CD4-positive, alpha-beta T cell (primary cell): ENCODE measurements around the gene SLC4A7. TPM values are rescaled to one million over a fixed set of nuclear protein-coding genes. Genes with fewer than 3 reads are reported as not detected.
A peak's percentile ranks its signal among the peaks of the same experiment; 100 is the strongest.

ENCODE experiments used
- ATAC-seq: fragments of 200-7000 bp; cut with Tn5 transposase; one replicate; pipeline ENCODE4 v1.10.0; 2022; ENCODE audit warnings: mild to moderate bottlenecking; ENCODE audit not compliant: poor library complexity
- CTCF ChIA-PET: fragments of 350-600 bp; sonication (Branson Sonifier 250); formaldehyde crosslinking; loops from one replicate; lab custom pipeline; 2021; ENCODE audit warnings: antibody characterized with exemption, inconsistent platforms; lab: Charles Lee
- POLR2A ChIA-PET: fragments of 350-600 bp; sonication (Branson Sonifier 250); formaldehyde crosslinking; loops from one replicate; lab custom pipeline; 2021; ENCODE audit warnings: antibody characterized with exemption, inconsistent platforms; lab: Charles Lee
- DNase-seq, 14 experiments: peaks; one replicate each; pipeline ENCODE4 v3.0.0-alpha.2; 2013 to 2020; ENCODE audit warnings: mixed read lengths in 2 of 14
- H3K27ac ChIP-seq, 2 donors: one replicate each; pipeline versions ENCODE4 v1.5.1 to v1.7.0; 2013; ENCODE audit warnings: low read length in 2 of 2, low read depth in 1 of 2, mild to moderate bottlenecking in 1 of 2
- H3K27me3 ChIP-seq, 2 experiments: 1 replicate in 1 of 2; 2 replicates in 1 of 2; pipeline versions ENCODE4 v1.6.1 to v1.7.0; 2013; ENCODE audit warnings: low read length in 2 of 2, control low read depth in 1 of 2, mild to moderate bottlenecking in 1 of 2, moderate library complexity in 1 of 2; ENCODE audit not compliant: insufficient read depth in 2 of 2, control insufficient read depth in 1 of 2
- H3K36me3 ChIP-seq: one replicate; pipeline ENCODE4 v1.6.1; 2013; ENCODE audit warnings: low read length, control low read depth; ENCODE audit not compliant: insufficient read depth
- H3K4me1 ChIP-seq: one replicate; pipeline ENCODE4 v1.6.1; 2013; ENCODE audit warnings: low read length, control low read depth; ENCODE audit not compliant: insufficient read depth
- H3K4me3 ChIP-seq: one replicate; pipeline ENCODE4 v1.5.1; 2013; ENCODE audit warnings: mild to moderate bottlenecking, low read length, moderate library complexity
- H3K9me3 ChIP-seq, 2 experiments: 1 replicate in 1 of 2; 2 replicates in 1 of 2; pipeline versions ENCODE4 v1.6.1 to v1.7.0; 2013; ENCODE audit warnings: low read length in 2 of 2, mild to moderate bottlenecking in 2 of 2, control low read depth in 1 of 2, moderate library complexity in 1 of 2; ENCODE audit not compliant: control insufficient read depth in 1 of 2, insufficient read depth in 1 of 2
- H3K27ac Mint-ChIP-seq: one replicate; pipeline ENCODE4 v1.8.0; 2020; ENCODE audit warnings: mixed read lengths
- H3K27me3 Mint-ChIP-seq: one replicate; pipeline ENCODE4 v1.8.0; 2021; ENCODE audit warnings: mixed read lengths
- H3K36me3 Mint-ChIP-seq: one replicate; pipeline ENCODE4 v1.8.0; 2021; ENCODE audit warnings: low read depth, mixed read lengths
- H3K4me1 Mint-ChIP-seq: one replicate; pipeline ENCODE4 v1.8.0; 2021; ENCODE audit warnings: low read depth, mixed read lengths
- H3K4me3 Mint-ChIP-seq: one replicate; pipeline ENCODE4 v1.8.0; 2020; ENCODE audit warnings: mild to moderate bottlenecking, mixed read lengths
- H3K9me3 Mint-ChIP-seq: one replicate; pipeline ENCODE4 v1.8.0; 2020; ENCODE audit warnings: mixed read lengths
- intact Hi-C, 2 experiments: fragments of 100-400 bp; cut with DNase I in 1 of 2; cut with micrococcal nuclease in 1 of 2; formaldehyde crosslinking; loops; one replicate each; pipeline versions ENCODE4 v1.15.1 to v1.9.0; 2023 to 2025; cut with DNase I, micrococcal nuclease
- total RNA-seq, 174 experiments: library from RNA in 2 of 174; stranded (reverse) in 2 of 174; gene quantifications; one replicate each; pipeline ENCODE4 v1.2.3 and lab custom pipeline; 2021 to 2026
- TF ChIP-seq, protein P1 (sequence below): fragments of 200-600 bp; IDR thresholded peaks from one replicate; pipeline ENCODE4 v1.8.0; 2022; ENCODE audit warnings: antibody characterized with exemption, mild to moderate bottlenecking

Gene SLC4A7
- total RNA-seq, 2 experiments from 2014 or later, result 37.0 to 38.3 TPM

DNA sequence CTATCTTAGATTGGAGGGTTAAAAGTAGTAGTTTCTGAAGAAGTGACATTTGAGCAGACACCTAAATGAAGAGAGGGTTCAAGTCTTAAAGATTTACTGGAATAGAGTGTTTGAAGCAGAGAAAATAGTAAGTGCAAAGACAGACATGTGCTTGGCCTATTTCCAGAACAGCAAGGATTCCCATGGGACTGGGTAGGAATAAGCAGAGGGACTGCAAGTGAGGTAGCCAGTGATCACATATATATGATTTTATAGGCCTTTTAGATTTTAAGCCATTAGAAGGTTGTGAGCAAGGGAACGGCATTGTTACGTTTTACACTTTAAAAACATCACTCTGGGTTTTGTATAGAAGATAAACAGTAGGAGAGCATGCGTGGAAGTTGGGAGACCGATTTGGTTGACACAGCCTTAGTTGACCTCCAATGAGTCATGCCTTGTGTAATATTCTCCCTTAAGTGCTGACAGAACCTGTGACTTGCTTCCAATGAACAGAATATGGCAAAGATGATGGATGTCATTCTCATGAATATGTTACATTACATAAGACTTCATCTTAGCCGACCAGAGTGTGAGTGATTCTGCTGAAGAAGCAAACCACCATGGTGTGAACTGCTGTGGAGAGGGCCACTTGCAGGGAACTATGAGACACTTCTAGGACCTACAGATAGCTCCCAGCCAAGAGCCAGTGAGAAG, 37.1 kb upstream of the SLC4A7 start:
- ATAC-seq (no peak), DNase-seq (peak in 3 of 14 experiments; percentile 13 to 63 (median 47))
- no peak overlapping the region for H3K27ac Mint-ChIP-seq
- Histone ChIP-seq H3K36me3 (no peaks in the 10 kb centered on the region), H3K4me3 (no peak overlapping the region), H3K9me3 (no peaks in the 10 kb centered on the region), H3K27ac (no peak overlapping the region), H3K4me1 (no peaks in the 10 kb centered on the region), H3K27me3 (no peaks in the 10 kb centered on the region)
- TF ChIP-seq, protein P1, sequence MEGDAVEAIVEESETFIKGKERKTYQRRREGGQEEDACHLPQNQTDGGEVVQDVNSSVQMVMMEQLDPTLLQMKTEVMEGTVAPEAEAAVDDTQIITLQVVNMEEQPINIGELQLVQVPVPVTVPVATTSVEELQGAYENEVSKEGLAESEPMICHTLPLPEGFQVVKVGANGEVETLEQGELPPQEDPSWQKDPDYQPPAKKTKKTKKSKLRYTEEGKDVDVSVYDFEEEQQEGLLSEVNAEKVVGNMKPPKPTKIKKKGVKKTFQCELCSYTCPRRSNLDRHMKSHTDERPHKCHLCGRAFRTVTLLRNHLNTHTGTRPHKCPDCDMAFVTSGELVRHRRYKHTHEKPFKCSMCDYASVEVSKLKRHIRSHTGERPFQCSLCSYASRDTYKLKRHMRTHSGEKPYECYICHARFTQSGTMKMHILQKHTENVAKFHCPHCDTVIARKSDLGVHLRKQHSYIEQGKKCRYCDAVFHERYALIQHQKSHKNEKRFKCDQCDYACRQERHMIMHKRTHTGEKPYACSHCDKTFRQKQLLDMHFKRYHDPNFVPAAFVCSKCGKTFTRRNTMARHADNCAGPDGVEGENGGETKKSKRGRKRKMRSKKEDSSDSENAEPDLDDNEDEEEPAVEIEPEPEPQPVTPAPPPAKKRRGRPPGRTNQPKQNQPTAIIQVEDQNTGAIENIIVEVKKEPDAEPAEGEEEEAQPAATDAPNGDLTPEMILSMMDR, result no peak
- H3K4me1 Mint-ChIP-seq, result no peaks in the 10 kb centered on the region
- H3K27me3 Mint-ChIP-seq, result no peaks in the 10 kb centered on the region
- intact Hi-C loops, result no loop called here
- H3K36me3 Mint-ChIP-seq, result no peaks in the 10 kb centered on the region
- CTCF ChIA-PET, result no interaction called here
- no peaks in the 10 kb centered on the region for H3K9me3 Mint-ChIP-seq
- no peak overlapping the region for H3K4me3 Mint-ChIP-seq
- POLR2A ChIA-PET, result no interaction called here

DNA sequence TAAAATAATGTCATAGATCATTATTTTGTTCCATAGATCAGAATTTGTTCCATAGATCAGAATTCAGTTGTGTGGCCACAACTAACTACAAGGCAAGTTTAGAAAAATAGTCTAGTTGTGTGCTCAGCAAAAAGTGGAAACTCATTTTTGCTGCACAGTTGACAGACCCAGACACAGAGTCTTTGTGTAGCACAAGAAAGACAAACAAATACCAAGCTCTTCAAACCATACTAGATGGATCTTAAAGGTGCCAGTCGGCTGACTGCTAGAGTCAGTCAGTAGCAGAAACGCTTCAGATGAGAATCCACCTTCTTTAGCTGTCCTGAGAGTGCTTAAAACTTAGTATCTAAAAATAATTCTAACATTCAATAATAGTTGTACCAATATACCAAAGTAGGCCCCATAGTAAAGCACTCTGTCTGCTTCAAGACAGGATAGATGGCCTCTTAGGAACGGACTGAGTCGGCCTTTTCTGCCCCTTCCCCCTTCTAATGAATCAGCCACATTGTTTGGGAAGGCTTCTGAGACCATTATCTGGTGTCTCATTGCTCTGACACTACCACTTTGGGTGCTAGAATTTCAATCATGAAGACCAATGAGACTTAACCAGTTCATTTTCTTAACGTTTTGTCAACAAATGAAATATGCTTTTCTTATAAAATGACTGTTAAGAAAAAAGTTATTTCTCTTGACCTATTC, 27.7 kb upstream of the SLC4A7 start:
- intact Hi-C loops, result no loop called here
- ChIA-PET POLR2A (interaction anchor here (0.6 kb wide), 1 partner anchor 12 kb away, joined by 3 read pairs; no protein-coding TSS in a partner anchor), CTCF (no interaction called here)
- H3K4me3 ChIP-seq, result no peak overlapping the region
- no peak overlapping the region for H3K27ac Mint-ChIP-seq
- no peaks in the 10 kb centered on the region for H3K36me3 ChIP-seq
- H3K27ac ChIP-seq, result no peak overlapping the region
- H3K36me3 Mint-ChIP-seq, result no peaks in the 10 kb centered on the region
- no peak overlapping the region for H3K4me3 Mint-ChIP-seq
- TF ChIP-seq, protein P1, result no peak
- H3K27me3 Mint-ChIP-seq, result no peaks in the 10 kb centered on the region
- H3K9me3 Mint-ChIP-seq, result no peaks in the 10 kb centered on the region
- no peaks in the 10 kb centered on the region for H3K4me1 ChIP-seq
- no peaks in the 10 kb centered on the region for H3K27me3 ChIP-seq
- ATAC-seq, result no peak
- no peaks in the 10 kb centered on the region for H3K4me1 Mint-ChIP-seq
- no peaks in the 10 kb centered on the region for H3K9me3 ChIP-seq
- DNase-seq, result no peak

DNA sequence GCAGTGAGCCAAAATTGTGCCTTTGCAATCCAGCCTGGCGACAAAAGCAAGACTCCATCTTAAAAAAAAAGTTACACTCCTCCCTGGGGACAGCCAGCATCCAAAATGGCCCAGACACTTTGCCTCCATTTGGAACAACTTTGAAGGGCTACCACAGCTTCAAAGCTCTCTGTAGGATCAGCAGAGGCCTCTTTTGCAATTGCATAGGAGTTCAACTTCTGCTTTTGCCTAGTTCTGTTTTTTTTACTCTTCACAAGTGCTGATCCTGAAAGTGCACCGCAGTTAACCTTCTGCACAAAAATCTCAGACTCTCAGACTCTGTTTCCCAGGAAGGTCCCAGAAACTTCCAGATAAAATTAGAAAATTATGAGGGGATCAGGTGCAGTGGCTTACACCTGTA, 25.2 kb upstream of the SLC4A7 start:
- Histone ChIP-seq H3K36me3 (no peaks in the 10 kb centered on the region), H3K27me3 (no peaks in the 10 kb centered on the region), H3K4me1 (no peaks in the 10 kb centered on the region), H3K4me3 (no peak overlapping the region), H3K9me3 (no peaks in the 10 kb centered on the region), H3K27ac (no peak overlapping the region)
- H3K4me3 Mint-ChIP-seq, result no peak overlapping the region
- H3K9me3 Mint-ChIP-seq, result no peaks in the 10 kb centered on the region
- POLR2A ChIA-PET, result no interaction called here
- intact Hi-C loops, result no loop called here
- no peak overlapping the region for H3K27ac Mint-ChIP-seq
- ATAC-seq (no peak), DNase-seq (peak in 2 of 14 experiments; percentile 20 to 23)
- no peaks in the 10 kb centered on the region for H3K27me3 Mint-ChIP-seq
- TF ChIP-seq, protein P1, result no peak
- CTCF ChIA-PET, result no interaction called here
- no peaks in the 10 kb centered on the region for H3K36me3 Mint-ChIP-seq
- H3K4me1 Mint-ChIP-seq, result no peaks in the 10 kb centered on the region
